ENCODE results near the gene USP40.

The USP40 gene

DNA sequence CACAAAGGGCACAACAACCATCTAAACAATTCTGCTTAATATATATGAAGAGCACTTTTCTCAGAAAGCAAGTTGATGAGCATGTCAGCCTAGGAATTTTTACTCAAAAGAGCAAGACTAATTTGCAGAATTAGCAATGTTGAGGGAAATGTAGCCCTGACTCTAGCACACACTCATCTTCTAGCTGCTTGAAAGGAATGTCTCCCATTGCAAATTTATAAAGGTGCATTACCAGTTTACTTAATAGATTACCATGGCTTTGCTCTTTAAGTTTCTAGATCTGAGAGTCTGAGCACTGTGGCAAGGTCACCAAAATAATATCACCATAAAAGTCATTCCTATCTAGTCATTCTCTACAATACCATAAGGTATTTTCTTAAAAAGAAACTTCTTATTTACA is 40.8 kb downstream of the USP40 start:
- no peak overlapping the region for H3K4me2 ChIP-seq (ENCODE audit: low read length)
- H3K4me1 ChIP-seq (ENCODE audit: control insufficient read depth, insufficient read depth, low read length): no peaks in the 10 kb centered on the region
- H3K36me3 ChIP-seq (ENCODE audit: insufficient read depth, low read length): peaks cover 22% of the 10 kb centered on the region
- H3K9me3 ChIP-seq (replicated peaks; ENCODE audit: low read length): no peaks in the 10 kb centered on the region
- no peaks in the 10 kb centered on the region for H3K27me3 ChIP-seq (ENCODE audit: control insufficient read depth, insufficient read depth, low read length)
- H3K9ac ChIP-seq (ENCODE audit: low read depth, low read length): no peak overlapping the region
- no peak overlapping the region for H3K4me3 ChIP-seq (ENCODE audit: low read length)

DNA sequence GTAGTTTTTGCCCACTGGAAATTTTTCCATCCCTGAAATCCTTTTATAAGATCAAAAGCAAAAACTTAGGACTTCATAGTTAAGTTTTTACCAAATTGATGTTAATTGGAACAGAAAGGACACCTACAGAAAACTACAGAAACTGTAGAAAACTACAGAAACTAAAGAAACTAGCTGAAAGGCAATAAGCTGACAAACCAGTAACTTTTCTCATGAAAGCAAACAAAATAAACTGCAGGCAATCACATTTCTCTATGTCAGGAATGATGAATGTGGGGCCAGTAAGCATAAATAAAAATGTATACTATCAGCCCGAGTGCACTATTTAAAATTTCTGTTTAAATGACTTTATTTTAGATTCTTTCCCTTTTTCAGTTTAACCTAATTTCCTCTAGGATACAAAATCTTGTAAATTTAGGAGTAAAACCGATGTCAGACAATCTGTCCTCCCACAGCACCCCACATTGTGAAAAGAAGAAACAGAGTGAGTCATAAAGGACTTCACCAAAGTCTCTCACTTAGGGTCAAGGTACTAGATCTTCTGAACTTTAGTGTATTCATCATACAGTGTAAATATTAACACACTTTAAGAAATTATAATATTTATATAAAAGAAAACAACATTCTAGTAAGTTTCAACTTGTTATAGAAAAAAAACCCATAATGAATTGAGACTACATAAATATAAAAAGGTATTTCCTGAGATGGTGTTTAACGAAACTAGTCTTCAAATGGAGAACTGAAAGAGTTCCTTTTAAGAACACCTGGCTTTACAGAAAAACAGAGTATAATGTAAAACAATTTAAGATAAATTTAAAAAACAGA is 46.6 kb downstream of the USP40 start:
- Histone ChIP-seq H3K4me3 (ENCODE audit: low read length) (no peak overlapping the region), H3K27me3 (ENCODE audit: control insufficient read depth, insufficient read depth, low read length) (no peaks in the 10 kb centered on the region), H3K4me2 (ENCODE audit: low read length) (no peak overlapping the region), H3K36me3 (ENCODE audit: insufficient read depth, low read length) (peaks cover 36% of the 10 kb centered on the region), H3K9ac (ENCODE audit: low read depth, low read length) (no peak overlapping the region), H3K4me1 (ENCODE audit: control insufficient read depth, insufficient read depth, low read length) (no peaks in the 10 kb centered on the region), H3K9me3 (replicated peaks; ENCODE audit: low read length) (no peaks in the 10 kb centered on the region)

DNA sequence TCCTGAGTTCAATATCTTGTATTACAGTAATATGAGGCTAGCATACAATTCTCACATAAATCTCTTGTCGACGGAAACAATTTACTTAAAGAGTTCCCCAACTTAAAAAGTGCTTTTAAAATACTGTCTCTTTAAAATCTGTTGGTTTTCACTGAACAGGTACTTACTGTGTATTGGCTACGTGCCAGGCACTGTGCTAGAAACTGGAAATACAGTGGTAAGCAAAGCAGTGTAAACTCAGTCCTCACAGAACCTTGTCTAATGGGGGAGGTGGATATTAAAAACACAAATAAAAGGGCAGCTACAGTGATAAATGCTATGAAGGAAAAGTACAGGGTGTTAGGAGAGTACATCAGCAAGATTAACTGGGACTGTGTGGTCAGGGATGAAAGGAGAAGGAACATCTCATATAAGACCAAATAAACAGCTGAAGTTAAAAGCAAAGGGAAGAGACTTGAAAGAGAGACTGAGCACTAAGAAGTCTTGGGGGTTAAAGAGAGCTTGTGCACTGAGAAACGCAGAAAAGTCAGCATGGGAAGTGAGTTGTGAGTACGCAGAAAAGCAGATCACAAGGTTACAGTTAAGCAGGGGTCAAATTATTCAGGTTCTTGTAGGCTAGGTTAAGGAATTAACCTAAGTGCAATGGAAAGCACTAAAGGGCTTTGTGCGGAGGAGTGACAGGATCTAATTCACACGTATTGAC is 52.5 kb downstream of the USP40 start:
- Histone ChIP-seq H3K9me3 (replicated peaks; ENCODE audit: low read length) (no peaks in the 10 kb centered on the region), H3K4me2 (ENCODE audit: low read length) (no peak overlapping the region), H3K9ac (ENCODE audit: low read depth, low read length) (no peak overlapping the region), H3K4me1 (ENCODE audit: control insufficient read depth, insufficient read depth, low read length) (no peaks in the 10 kb centered on the region), H3K27me3 (ENCODE audit: control insufficient read depth, insufficient read depth, low read length) (no peaks in the 10 kb centered on the region), H3K36me3 (ENCODE audit: insufficient read depth, low read length) (peaks cover 17% of the 10 kb centered on the region), H3K4me3 (ENCODE audit: low read length) (no peak overlapping the region)

DNA sequence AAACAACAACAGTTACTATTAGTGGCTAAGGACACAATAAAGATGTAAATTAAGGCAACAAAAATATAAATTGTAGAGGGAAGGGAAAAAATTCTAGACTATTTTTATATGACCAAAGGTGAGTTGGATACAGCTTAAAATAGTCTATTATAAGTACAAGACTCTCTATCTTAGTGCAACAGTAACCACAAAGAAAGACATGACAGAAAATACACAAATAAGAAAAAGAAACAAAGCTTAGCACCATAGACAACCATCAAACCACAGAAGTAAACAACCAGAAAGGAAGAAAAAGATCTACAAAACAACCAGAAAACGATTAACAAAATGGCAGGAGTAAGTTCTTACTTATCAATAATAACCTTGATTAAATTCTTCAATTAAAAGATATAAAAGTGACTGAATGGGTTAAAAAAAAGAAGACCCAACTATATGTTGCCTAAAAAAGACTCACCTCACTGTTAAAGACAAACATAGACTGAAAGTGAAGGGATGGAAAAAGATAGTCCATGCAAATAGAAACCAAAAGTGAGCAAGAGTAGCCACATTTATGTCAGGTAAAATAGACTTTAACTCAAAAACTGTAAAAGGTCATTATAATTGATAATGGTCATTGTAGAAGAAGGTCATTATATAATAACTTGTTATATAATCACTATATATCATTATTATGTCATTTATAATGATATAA is 62.5 kb downstream of the USP40 start:
- Histone ChIP-seq H3K9me3 (replicated peaks; ENCODE audit: low read length) (no peaks in the 10 kb centered on the region), H3K4me1 (ENCODE audit: control insufficient read depth, insufficient read depth, low read length) (peaks cover 13% of the 10 kb centered on the region), H3K36me3 (ENCODE audit: insufficient read depth, low read length) (peaks cover 20% of the 10 kb centered on the region), H3K9ac (ENCODE audit: low read depth, low read length) (no peak overlapping the region), H3K4me2 (ENCODE audit: low read length) (no peak overlapping the region), H3K27me3 (ENCODE audit: control insufficient read depth, insufficient read depth, low read length) (no peaks in the 10 kb centered on the region), H3K4me3 (ENCODE audit: low read length) (no peak overlapping the region)

DNA sequence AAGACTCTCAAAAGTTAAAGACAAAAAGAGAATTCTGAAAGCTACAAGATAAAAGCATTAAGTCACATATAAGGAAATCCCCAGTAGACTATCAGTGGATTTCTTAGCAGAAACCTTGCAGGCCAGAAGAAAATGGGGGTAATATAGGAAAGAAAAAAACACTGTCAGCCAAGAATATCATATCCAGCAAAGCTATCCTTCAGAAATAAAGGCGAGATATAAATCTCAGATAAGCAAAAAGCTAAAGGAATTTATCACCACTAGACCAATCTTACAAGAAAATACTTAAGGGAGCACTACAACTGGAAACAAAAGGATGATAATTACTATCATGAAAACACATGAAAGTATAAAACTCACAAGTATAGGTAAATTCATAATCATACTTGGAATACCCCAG is 63.1 kb downstream of the USP40 start:
- Histone ChIP-seq H3K9ac (ENCODE audit: low read depth, low read length) (no peak overlapping the region), H3K4me2 (ENCODE audit: low read length) (no peak overlapping the region), H3K27me3 (ENCODE audit: control insufficient read depth, insufficient read depth, low read length) (no peaks in the 10 kb centered on the region), H3K4me3 (ENCODE audit: low read length) (no peak overlapping the region), H3K4me1 (ENCODE audit: control insufficient read depth, insufficient read depth, low read length) (peaks cover 13% of the 10 kb centered on the region), H3K9me3 (replicated peaks; ENCODE audit: low read length) (no peaks in the 10 kb centered on the region), H3K36me3 (ENCODE audit: insufficient read depth, low read length) (peaks cover 19% of the 10 kb centered on the region)

DNA sequence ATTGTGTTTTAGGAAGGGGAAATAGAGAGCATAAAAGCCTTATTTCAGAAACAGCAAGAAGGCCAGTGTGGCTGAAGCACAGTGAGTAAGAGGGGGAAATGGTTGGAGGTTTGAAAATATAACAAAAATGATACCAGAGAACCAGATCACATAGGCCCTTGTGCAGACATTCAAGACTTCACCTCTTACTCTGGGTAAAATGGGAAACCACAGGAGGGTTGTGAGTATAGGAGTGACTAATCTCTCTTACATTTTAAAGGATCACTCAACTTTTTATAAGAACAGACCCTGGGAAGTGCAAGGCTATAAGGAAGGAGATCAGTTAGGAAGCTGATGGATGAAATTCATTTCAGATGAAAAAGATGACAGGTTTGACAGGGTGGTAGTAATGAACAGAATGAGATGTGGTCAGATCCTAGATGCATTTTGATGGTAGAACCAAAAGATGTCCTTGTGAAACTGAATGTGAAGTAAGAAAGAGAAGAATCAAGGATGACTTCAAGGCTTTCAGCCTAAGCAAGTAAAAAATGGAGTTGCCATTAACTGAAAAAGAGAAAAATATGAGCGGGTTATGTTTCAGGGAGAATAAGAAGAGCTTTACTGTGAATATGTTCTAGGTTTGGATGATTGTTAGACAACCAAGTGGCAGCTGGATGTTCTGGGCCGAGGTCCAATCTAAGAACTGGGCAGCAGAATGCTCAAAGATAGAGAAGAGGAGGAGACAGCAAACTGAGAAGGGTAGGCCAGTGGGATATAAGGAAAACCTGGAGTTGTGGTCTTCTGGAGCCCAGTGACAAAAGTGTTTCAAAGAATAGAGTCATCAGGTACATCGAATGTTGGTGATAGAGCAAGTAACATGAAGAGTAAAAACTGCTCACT is 65.1 kb downstream of the USP40 start:
- H3K36me3 ChIP-seq (ENCODE audit: insufficient read depth, low read length): peaks cover 18% of the 10 kb centered on the region
- H3K9ac ChIP-seq (ENCODE audit: low read depth, low read length): peak overlapping the region; percentile 6
- H3K9me3 ChIP-seq (replicated peaks; ENCODE audit: low read length): no peaks in the 10 kb centered on the region
- no peaks in the 10 kb centered on the region for H3K27me3 ChIP-seq (ENCODE audit: control insufficient read depth, insufficient read depth, low read length)
- H3K4me3 ChIP-seq (ENCODE audit: low read length): no peak overlapping the region
- peaks cover 13% of the 10 kb centered on the region for H3K4me1 ChIP-seq (ENCODE audit: control insufficient read depth, insufficient read depth, low read length)
- H3K4me2 ChIP-seq (ENCODE audit: low read length): no peak overlapping the region

DNA sequence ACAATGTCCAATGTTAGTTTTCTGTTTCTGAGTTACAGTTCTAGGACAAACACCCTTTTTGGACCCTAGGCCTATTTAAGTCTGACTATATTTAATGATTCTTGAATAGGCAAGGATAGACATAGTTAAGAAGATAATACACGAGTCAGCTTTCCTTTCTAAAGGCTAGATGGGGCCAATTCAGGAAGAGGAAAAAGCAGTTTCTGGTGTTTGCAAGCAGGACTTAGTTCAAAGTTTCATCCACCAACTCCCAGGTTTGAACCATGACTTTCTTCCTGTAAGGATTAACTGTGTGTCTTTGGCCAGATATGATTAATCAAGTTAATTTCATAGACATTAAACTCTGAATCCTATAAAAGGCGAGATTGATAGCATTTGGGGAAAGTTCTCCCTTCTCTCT is 66.7 kb downstream of the USP40 start:
- no peak overlapping the region for H3K9ac ChIP-seq (ENCODE audit: low read depth, low read length)
- no peaks in the 10 kb centered on the region for H3K9me3 ChIP-seq (replicated peaks; ENCODE audit: low read length)
- H3K4me2 ChIP-seq (ENCODE audit: low read length): no peak overlapping the region
- H3K27me3 ChIP-seq (ENCODE audit: control insufficient read depth, insufficient read depth, low read length): no peaks in the 10 kb centered on the region
- peaks cover 13% of the 10 kb centered on the region for H3K4me1 ChIP-seq (ENCODE audit: control insufficient read depth, insufficient read depth, low read length)
- peaks cover 25% of the 10 kb centered on the region for H3K36me3 ChIP-seq (ENCODE audit: insufficient read depth, low read length)
- no peak overlapping the region for H3K4me3 ChIP-seq (ENCODE audit: low read length)

DNA sequence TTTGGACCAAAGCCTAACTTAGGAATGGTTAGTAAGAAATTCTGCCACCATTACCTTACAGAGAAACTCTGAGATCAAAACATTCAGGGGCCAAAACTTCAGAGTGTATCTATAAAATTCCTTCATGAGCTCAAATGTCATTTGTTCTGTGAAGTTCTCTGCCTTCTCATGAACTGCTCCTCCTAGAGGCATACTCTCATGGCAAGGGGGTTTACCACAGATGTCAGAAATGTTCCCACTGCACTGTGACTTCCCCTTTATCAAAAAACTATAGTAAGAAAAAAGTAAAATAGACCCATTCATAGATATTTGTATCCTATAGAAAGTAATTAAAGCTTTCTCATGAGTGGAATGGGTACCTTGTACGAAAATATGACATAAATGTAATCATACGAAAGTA is 68.5 kb downstream of the USP40 start:
- Histone ChIP-seq H3K4me2 (ENCODE audit: low read length) (no peak overlapping the region), H3K9ac (ENCODE audit: low read depth, low read length) (no peak overlapping the region), H3K27me3 (ENCODE audit: control insufficient read depth, insufficient read depth, low read length) (no peaks in the 10 kb centered on the region), H3K36me3 (ENCODE audit: insufficient read depth, low read length) (peaks cover 26% of the 10 kb centered on the region), H3K4me3 (ENCODE audit: low read length) (no peak overlapping the region), H3K9me3 (replicated peaks; ENCODE audit: low read length) (no peaks in the 10 kb centered on the region), H3K4me1 (ENCODE audit: control insufficient read depth, insufficient read depth, low read length) (peaks cover 13% of the 10 kb centered on the region)

DNA sequence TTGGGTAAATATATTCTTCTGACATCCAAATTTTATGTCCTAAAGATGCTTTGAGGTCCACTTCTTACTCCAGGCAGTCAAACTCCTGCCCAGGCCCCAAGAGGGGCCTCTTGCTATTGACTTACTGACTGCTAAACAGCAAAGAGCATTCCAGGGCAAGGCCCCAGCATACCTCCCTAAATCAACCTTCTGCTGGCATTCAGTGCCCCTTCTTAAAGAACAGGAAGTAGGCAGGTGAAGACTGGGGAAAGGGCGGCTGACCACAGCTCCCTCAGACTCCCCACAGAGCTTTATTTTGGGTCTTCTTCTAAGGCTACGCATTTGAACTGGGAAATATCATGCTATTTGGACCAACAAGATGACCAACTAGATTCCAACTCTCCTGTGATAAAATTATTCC is 68.9 kb downstream of the USP40 start:
- H3K9me3 ChIP-seq (replicated peaks; ENCODE audit: low read length): no peaks in the 10 kb centered on the region

DNA sequence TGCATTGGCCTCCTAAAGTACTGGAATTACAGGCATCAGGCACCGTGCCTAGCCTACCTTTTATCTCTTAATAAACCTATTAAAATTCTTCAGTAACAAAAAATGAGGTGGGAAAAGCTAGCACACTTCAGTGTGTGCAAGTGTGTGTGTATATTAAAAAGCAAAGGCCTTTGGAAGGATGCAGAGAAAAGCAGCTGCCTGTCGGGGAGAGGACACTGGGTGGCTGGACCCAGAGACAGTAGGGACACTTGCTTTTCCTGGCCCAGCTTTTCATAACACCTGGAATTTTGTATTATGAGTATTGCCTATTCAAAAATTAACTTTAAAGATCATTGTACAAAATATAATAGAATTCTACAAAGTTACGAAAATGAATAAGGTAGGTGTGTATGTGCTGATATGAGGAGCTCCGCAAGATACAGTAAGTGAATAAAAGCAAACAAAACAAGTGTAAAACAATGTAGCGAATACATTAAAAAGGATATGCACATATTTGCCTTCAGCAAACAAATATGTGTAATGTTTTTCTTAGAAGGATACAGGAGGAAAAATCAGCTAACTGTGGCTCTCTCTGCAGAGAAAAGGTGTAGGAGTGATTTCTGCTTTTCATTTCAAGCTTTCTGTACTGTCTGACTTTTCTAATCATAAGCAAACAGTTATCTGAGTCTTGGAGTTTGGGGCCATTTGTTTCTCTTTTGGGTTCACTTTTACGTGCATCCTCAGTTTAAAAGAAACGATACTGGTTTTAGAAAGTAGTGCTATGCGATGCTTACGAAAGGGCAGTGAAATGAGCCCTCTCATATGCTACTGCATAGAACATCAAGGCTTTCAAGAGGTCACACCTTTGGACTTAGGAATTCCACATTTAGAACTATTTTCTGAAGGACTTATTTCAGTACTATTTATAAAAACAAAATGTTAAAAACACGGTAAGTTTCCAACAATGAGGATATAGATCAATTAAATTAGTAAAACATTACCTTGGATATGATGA is 70.8 kb downstream of the USP40 start:
- H3K36me3 ChIP-seq (ENCODE audit: insufficient read depth, low read length): peaks cover 33% of the 10 kb centered on the region
- H3K27me3 ChIP-seq (ENCODE audit: control insufficient read depth, insufficient read depth, low read length): no peaks in the 10 kb centered on the region

More for the DNA sequence above, 68.9 kb downstream of the USP40 start:
- Histone ChIP-seq H3K4me2 (ENCODE audit: low read length) (no peak overlapping the region), H3K4me3 (ENCODE audit: low read length) (no peak overlapping the region), H3K36me3 (ENCODE audit: insufficient read depth, low read length) (peaks cover 27% of the 10 kb centered on the region), H3K27me3 (ENCODE audit: control insufficient read depth, insufficient read depth, low read length) (no peaks in the 10 kb centered on the region), H3K4me1 (ENCODE audit: control insufficient read depth, insufficient read depth, low read length) (peaks cover 13% of the 10 kb centered on the region), H3K9ac (ENCODE audit: low read depth, low read length) (no peak overlapping the region)

More for the DNA sequence above, 70.8 kb downstream of the USP40 start:
- Histone ChIP-seq H3K4me3 (ENCODE audit: low read length) (no peak overlapping the region), H3K9ac (ENCODE audit: low read depth, low read length) (no peak overlapping the region), H3K9me3 (replicated peaks; ENCODE audit: low read length) (no peaks in the 10 kb centered on the region), H3K4me2 (ENCODE audit: low read length) (no peak overlapping the region), H3K4me1 (ENCODE audit: control insufficient read depth, insufficient read depth, low read length) (peaks cover 3% of the 10 kb centered on the region)

Measured in skeletal muscle satellite cell (primary cell).